ENCODE measurements around the gene GRK5.
"Not testable (repeated sequence)": the region's sequence is repeated elsewhere in the genome, so short reads cannot be mapped to it uniquely, and the experiment has no call there.

The GRK5 gene

GRCh38 chr10:119276194-119276593 is 68.8 kb downstream of the GRK5 start:
- DNase-seq (ENCODE audit: low read depth) = not testable (repeated sequence)

GRCh38 chr10:119278126-119278709 is 70.8 kb downstream of the GRK5 start:
- DNase-seq (ENCODE audit: low read depth) = no peak

GRCh38 chr10:119279441-119279840 is 72.1 kb downstream of the GRK5 start:
- DNase-seq (ENCODE audit: low read depth) = no peak

GRCh38 chr10:119281581-119282071 is 74.3 kb downstream of the GRK5 start:
- DNase-seq (ENCODE audit: low read depth) = no peak

- no peak for DNase-seq (ENCODE audit: low read depth)
These were observed 75.1 kb downstream of the GRK5 start for GRCh38 chr10:119282446-119282845.

GRCh38 chr10:119283387-119283786 is 76.0 kb downstream of the GRK5 start:
- DNase-seq (ENCODE audit: low read depth) = no peak

- no peak for DNase-seq (ENCODE audit: low read depth)
These were observed 76.4 kb downstream of the GRK5 start for GRCh38 chr10:119283818-119284217.

DNA sequence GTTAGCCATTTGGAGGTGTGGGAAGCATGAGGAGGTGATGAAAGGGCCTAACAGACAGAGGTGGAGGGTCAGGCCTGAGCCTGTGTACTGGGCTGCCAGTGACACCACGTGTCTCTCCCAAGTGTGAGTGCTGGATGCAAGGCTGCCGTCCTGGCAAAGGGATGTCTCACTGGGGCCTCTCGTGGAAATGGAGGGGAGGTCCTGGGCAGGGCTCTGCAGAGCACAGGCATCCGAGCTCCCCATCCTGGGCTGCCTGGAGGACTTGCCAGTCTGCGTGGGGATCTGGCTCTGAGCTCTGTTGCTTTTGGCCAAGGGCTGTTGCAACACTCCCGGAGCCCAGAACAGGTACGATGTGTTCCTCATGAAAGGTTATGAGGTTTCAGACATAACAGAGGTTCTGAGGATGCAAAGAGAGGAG is 77.3 kb downstream of the GRK5 start:
- no peak for DNase-seq (ENCODE audit: low read depth)

- no peak for DNase-seq (ENCODE audit: low read depth)
These were observed 78.3 kb downstream of the GRK5 start for GRCh38 chr10:119285495-119286267.

- DNase-seq (ENCODE audit: low read depth) = no peak
These were observed 79.1 kb downstream of the GRK5 start for GRCh38 chr10:119286516-119286915.

GRCh38 chr10:119286983-119287633 is 79.7 kb downstream of the GRK5 start:
- no peak for DNase-seq (ENCODE audit: low read depth)

GRCh38 chr10:119288574-119289001 is 81.2 kb downstream of the GRK5 start:
- no peak for DNase-seq (ENCODE audit: low read depth)

DNA sequence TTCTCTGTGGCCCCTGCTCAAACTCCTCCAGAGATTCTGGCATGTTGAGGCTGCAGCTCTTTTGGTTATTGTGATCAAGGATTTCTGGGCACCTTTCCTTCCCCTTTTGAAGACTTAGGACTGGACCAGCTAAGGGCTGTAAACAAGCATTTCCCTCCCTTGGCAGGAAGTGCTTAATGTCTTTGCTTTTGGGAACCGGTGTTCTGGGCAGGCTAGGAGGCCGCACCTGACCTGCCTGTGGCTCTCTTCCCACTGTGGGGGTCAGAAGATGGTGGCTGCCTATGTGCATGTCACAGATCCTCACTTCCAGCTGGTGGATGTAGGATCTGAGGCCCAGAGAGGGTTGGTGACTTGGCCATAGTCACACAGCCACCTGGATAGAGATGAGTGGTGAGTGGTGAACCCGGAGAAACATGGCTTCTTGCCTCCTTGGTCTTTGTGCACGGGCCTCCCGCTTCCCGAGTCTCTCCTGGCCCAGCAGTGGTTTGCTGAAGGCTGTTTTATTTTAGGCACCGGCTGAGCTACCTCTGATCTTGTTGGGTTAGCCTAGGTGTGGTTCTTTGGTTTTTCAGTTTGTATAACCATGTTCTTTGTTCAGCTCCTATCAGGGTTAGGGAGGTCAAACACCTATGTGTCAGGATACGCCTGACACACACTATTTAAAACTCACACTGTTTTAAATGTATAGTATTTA is 82.0 kb downstream of the GRK5 start:
- DNase-seq (ENCODE audit: low read depth) = no peak

- no peak for DNase-seq (ENCODE audit: low read depth)
These were observed 83.1 kb downstream of the GRK5 start for GRCh38 chr10:119290301-119291048.

DNA sequence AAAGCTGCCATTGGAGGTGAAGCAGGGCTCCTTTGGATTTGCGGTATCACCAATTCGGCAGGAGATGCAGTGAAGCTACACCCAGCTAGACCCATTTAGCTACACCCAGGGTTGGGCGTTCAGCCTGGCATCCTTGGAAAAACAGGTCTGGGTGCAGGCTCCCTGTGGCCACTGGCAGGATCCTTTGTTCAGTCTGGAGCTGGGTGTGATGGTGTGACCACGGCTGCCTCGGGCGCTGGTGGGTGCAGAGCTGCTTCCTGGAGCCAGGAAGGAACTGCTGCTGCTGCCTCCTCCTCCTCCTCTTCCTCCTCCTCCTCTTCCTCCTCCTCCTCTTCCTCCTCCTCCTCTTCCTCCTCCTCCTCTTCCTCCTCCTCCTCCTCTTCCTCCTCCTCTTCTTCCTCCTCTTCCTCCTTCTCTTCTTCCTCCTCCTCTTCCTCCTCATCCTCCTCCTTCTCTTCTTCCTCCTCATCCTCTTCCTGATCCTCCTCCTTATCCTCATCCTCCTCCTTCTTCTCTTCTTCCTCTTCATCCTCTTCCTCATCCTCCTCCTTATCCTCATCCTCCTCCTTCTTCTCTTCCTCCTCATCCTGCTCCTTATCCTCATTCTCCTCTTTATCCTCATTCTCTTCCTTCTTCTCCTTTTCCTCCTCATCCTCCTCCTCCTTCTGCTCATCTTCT is 84.0 kb downstream of the GRK5 start:
- no peak for DNase-seq (ENCODE audit: low read depth)

DNA sequence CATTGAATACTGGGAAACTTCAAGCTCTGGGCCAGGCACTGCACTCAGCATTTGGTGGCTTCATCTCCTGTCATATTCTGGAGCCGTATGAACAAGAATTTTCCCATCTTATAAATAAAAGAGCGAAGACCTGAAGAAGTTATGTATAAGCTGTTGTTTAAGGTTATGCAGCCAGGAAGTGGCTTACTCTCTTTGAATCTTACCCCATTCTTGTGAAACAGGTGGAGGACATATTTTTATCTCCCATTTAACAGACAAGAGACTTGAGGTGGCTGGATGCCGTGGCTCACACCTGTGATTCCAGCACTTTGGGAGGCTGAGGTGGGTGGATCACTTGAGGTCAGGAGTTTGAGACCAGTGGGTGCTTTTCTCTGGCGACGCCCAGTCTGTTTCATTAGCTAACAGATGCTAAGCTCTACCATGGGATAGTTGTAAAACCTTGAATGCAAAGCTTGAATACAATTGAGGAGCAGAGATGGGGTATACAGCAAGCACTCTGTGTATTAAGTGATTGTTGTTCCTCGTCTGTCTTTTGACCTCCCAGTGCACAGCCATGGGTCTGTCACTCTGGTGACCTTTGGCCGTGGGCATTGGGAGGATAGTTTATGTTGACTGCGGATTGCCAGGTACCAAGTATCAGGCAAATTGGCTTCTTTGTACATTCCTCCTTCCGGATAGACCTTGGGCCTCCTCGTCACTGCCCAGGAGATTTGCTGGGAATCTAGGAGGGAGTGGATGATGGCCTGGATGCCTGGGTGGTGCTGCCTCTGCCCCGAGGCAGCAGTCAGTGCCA is 85.8 kb downstream of the GRK5 start:
- DNase-seq (ENCODE audit: low read depth) = no peak

- DNase-seq (ENCODE audit: low read depth) = no peak
These were observed 89.3 kb downstream of the GRK5 start for GRCh38 chr10:119296703-119297102.

- DNase-seq (ENCODE audit: low read depth) = no peak
These were observed 90.0 kb downstream of the GRK5 start for GRCh38 chr10:119297207-119297968.

DNA sequence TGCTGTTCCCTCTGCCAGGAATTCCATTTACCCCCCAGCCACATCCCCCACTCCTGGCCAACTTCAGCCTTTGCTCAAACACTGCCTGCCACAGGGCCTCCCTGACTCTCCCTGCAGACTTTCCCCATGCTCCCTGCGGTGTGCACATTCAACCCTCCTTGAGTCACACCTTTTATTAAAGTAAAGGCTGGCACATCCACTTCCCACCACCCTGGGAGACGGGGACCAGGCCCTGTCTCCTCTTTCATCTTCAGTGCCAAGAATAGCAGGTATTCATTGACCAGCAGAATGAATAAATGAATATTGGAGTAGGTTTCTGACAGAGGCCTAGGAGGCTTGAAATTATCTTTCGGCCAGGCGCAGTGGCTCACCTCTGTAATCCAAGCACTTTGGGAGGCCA is 91.4 kb downstream of the GRK5 start:
- no peak for DNase-seq (ENCODE audit: low read depth)

GRCh38 chr10:119299531-119299930 is 92.2 kb downstream of the GRK5 start:
- DNase-seq (ENCODE audit: low read depth) = no peak
